LNCAP (cell line): Measurements from ENCODE around the gene OPRL1.

ENCODE experiments used
- TF ChIP-seq, protein P1 (sequence below): fragments of 450-650 bp; IDR thresholded peaks from 2 replicates; pipeline ENCODE4 v1.5.1; 2017; ENCODE audit warnings: mild to moderate bottlenecking

Gene OPRL1

DNA sequence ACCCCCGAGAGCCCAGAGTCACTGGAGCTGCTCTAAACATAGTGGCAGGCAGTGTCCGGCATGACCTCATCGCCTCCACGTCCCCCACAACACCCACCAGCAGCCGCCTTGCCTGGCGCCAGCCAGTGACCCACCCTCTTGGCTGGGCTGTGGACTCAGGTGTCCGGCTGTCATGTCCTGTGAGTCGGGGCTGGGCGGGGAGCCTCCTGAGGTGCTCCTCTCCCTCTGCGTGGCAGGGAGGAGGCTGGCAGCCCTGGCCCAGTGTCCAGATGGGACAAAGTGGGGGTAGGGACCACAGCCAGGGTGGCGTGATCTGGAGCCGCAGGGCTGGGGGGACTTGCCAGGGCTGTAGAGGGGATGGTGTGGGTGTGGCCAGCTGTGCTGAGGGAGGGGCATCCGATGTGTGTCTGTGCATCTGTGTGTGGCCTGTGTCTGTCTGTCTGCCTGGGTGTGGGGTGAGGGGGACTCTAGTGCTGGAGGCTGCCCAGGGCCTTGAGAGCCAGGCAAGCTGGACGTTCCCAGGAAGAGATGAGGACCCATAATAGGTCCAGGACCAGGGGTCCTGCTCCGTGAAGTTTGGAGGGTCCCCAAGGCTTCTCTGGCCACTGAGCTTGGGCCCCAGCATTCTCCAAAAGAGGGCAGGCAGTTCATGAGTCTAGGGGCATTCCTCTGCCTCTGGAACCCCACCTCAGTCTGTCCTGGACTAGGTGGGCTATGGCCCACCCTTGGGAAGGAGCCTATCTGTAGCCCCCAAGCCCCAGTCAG lies 28.1 kb upstream of the OPRL1 start:
- TF ChIP-seq, protein P1, sequence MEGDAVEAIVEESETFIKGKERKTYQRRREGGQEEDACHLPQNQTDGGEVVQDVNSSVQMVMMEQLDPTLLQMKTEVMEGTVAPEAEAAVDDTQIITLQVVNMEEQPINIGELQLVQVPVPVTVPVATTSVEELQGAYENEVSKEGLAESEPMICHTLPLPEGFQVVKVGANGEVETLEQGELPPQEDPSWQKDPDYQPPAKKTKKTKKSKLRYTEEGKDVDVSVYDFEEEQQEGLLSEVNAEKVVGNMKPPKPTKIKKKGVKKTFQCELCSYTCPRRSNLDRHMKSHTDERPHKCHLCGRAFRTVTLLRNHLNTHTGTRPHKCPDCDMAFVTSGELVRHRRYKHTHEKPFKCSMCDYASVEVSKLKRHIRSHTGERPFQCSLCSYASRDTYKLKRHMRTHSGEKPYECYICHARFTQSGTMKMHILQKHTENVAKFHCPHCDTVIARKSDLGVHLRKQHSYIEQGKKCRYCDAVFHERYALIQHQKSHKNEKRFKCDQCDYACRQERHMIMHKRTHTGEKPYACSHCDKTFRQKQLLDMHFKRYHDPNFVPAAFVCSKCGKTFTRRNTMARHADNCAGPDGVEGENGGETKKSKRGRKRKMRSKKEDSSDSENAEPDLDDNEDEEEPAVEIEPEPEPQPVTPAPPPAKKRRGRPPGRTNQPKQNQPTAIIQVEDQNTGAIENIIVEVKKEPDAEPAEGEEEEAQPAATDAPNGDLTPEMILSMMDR, result no peak

- TF ChIP-seq, protein P1, result no peak
These were observed 27.6 kb upstream of the OPRL1 start for GRCh38 chr20:64052326-64052722.

DNA sequence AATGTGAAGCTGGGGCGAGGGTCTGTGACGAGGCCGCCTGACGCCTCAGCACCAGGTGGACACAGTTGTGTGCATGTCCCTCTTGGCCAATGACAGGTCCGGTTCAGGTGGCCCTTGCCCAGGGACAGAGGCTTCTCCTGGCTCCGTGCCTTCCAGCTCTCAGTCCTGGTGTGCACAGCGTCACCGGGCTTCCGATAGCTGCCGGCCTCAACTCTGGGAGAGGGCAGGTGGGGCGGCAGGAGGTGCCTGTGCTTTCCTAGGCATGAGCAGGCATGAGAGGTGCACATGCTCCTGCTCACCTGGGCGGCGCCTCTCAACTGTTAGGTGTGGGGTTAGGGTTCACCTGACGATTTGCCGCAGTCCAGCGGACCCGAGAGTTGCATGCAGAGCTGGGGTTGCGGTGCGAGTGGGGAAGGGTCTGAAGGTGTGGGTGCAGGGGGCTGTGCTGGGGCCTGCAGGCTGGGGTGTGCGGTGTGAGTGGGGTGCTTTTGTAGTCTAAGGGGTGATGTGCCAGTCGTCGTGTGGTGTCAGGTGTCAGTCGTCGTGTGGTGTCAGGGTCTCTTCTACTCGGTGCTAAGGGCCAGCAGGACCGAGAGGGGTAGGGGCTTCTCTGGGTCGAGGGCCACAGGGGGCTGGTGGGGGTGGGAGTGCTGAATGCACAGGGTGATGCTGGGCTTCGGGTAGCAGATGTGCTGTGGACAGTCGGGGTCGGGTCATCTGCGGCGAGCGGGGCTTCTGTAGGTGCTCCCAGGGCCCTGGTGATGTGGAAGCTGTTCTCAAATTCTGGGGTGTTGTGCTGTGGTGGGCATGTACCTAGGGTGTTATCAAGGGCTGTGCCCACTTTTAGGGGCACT lies 26.7 kb upstream of the OPRL1 start:
- TF ChIP-seq, protein P1, result no peak

DNA sequence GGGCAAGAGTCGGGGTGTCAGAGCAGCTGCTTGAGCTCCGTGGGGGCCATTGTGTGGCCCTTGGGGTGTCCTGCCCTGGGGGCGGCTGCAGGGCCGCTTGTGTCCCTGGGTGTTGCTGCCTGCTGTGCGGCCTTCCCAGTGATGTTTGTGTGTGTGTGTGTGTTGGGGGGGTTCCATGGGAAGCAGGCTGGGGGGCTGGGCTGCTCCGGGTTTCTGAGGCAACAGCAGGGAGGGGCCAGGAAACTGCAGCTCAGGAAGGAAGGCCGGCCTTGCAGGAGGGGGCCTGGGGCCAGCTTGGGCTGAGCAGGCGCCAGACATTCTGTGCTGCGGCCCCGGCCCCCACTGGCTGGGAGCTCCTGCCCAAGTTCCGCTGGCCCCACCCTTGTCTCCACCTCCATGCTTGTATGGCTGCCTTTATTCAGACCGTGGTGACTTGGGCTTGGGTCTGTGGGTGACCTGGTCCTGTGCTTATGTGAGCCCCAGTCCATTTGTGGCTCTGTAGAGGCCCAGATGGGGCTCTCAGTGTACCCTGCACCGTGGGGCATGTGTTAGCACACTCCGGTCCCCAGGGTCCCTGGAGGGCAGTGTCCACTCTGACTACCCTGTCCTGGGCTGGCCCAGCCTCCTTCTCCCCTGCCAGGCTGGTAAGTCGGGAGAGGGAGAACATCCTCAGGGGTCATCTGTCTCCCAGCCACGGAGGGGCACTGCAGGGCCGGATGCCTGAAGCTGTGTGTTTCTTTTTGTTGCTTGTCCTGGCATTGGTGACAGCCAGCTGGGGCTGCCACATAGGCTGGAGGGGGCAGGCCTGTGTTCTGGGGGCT lies 25.8 kb upstream of the OPRL1 start:
- TF ChIP-seq, protein P1, result no peak

DNA sequence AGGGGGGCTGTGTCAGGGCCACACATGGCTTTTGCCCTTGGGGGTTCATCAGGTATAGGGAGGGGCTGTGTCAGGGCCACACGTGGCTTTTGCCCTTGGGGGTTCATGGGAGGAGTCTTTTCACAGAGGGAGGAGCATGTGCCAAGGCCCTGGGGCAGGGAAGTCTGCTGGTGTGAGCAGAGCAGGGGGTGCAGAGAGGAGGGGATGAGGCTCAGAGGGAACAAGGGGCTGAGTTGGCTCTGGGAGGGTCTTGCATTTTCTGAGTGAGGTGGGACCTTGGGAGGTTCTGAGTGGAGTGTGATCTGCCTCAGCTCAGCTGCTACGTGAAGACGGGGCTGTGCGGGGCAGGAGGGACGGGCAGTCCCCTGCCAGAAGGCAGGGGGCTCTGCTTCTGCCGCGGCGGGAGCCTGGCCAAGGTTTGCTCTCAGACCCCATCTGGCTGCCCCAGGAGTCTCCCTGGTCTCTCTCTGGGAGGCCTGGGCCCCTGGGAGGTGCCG lies 24.4 kb upstream of the OPRL1 start:
- TF ChIP-seq, protein P1, result no peak

- TF ChIP-seq, protein P1, result no peak
These were observed 23.8 kb upstream of the OPRL1 start for GRCh38 chr20:64055893-64056638.

DNA sequence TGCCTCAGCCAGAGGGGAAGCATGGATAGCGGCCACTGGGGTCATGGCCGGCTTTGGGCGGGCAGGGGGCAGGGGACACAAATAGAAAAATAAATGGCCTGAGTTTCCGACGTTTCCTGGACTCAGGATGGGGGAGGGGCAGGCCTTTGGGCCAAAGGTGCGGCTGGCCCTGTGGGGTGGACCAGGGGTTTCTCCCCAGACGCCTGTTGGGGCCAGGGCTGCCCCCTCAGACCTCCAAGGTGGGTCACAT lies 23.3 kb upstream of the OPRL1 start:
- TF ChIP-seq, protein P1, result no peak
